ENCODE data around the gene GSK3B.
"Not testable (repeated sequence)": the region's sequence is repeated elsewhere in the genome, so short reads cannot be mapped to it uniquely, and the experiment has no call there.

The GSK3B gene

GRCh38 chr3:120052677-120053076 lies 41.6 kb downstream of the GSK3B start:
- TF ChIP-seq, protein P1, sequence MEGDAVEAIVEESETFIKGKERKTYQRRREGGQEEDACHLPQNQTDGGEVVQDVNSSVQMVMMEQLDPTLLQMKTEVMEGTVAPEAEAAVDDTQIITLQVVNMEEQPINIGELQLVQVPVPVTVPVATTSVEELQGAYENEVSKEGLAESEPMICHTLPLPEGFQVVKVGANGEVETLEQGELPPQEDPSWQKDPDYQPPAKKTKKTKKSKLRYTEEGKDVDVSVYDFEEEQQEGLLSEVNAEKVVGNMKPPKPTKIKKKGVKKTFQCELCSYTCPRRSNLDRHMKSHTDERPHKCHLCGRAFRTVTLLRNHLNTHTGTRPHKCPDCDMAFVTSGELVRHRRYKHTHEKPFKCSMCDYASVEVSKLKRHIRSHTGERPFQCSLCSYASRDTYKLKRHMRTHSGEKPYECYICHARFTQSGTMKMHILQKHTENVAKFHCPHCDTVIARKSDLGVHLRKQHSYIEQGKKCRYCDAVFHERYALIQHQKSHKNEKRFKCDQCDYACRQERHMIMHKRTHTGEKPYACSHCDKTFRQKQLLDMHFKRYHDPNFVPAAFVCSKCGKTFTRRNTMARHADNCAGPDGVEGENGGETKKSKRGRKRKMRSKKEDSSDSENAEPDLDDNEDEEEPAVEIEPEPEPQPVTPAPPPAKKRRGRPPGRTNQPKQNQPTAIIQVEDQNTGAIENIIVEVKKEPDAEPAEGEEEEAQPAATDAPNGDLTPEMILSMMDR (conservative IDR thresholded peaks at IDR 0.05), result no peak
- no peak overlapping the region for H3K27ac ChIP-seq

- TF ChIP-seq, protein P1 (conservative IDR thresholded peaks at IDR 0.05), result no peak
- no peak overlapping the region for H3K27ac ChIP-seq
Observed at GRCh38 chr3:120052225-120052624, 42.0 kb downstream of the GSK3B start.

DNA sequence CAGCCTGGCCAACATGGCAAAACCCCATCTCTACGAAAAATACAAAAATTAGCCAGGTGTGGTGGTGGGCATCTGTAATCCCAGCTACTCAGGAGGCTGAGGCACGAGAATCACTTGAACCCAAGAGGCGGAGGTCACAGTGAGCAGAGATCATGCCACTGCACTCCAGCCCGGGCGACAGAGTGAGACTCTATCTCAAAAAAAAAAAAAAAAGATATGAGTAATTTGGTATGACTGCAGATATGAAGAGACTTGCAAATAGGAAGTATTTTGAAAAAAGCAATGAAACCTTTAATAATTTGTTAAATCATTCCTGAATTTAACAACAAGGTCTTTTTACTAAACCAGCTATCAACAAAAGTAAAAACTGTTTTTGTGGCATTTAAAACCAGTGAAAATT lies 42.7 kb downstream of the GSK3B start:
- not testable (repeated sequence) for H3K27ac ChIP-seq

- no peak overlapping the region for H3K27ac ChIP-seq
- TF ChIP-seq, protein P1 (conservative IDR thresholded peaks at IDR 0.05), result no peak
Observed at GRCh38 chr3:120049881-120050539, 44.2 kb downstream of the GSK3B start.

DNA sequence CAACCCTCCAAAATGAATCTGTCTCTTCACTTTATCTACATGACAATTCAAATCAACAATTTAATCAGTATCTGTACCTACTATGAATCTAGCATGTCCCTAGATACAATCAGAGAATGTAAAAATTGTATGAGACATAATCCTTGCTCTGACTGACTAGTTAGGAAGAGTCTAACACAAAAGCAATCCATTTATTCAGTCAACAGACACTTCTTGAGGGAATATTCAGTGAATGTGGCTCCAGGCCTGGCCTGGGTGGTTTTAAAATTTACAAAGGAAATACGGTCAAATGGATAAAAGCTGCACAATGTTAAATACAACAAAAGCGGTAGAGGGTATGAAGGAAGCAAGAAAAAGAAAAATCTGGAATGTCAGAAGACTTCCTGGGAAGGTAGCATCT lies 45.2 kb downstream of the GSK3B start:
- TF ChIP-seq, protein P1 (conservative IDR thresholded peaks at IDR 0.05), result no peak
- no peak overlapping the region for H3K27ac ChIP-seq

DNA sequence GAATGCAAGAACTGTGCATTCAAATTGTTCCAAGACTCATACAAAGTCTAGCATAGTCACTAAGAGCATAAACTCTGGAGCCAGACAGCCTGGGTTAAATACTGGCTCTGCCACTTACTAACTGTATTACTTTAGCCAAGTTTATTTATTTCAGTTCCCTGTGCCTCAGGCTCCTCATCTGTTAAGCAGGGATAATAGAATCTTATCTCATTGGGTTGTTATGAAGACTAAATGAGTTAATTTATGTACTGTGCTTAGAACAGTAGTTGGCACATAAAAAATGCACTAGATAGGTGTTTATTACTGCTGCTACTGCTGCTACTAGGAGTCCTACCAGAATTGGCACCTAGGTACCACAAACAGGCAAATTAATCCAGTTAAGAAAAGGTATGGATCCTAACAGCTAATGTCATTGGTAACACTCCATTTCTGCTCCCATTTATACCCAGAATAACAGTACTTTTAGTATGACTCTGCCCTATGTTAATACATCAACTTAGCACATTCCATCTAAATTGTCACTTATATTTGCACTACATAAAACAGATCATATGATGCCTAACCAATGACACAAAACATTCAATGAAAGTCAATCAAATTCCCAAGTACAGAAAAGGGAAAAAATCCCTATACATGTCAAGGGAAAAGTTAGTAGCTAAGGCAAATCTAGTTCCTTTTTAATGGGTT lies 45.7 kb downstream of the GSK3B start:
- TF ChIP-seq, protein P1 (conservative IDR thresholded peaks at IDR 0.05), result no peak
- H3K27ac ChIP-seq, result no peak overlapping the region

GRCh38 chr3:120047686-120048085 lies 46.6 kb downstream of the GSK3B start:
- H3K27ac ChIP-seq, result no peak overlapping the region
- TF ChIP-seq, protein P1 (conservative IDR thresholded peaks at IDR 0.05), result no peak

DNA sequence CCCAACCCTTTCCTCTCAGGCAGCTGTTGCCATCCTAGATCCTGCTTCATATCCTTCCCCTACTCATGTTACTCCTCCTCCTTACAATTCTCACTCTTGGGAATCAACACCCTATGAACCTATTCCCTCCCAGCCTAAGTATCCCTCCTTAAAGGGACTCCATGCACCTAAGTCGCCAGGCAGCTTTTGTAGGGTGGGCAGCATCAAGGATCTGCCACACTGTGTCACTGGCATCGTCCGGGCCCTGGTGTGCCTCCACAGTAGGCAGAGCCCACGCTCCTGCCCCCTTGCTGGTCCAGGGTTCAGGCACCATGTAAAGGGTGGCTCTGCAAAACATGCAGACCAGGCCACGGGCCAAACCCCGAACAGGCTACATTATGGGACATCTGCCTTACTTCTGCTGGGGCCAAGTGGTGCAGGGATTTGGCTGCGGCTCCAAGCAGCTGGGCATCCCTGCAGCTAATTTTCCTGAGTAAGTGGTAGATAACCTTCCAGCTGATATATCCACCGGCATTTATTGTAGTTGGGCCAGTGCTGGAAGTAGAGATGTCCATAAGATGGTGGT lies 53.4 kb downstream of the GSK3B start:
- TF ChIP-seq, protein P1 (conservative IDR thresholded peaks at IDR 0.05), result no peak
- H3K27ac ChIP-seq, result no peak overlapping the region

Measured in VCaP (cell line).